ENCODE results near the gene GPR87. TPM values are rescaled to one million over a fixed set of nuclear protein-coding genes. Genes with fewer than 3 reads are reported as not detected.

GPR87 gene
- total and polyA plus RNA-seq, 2 experiments from 2014 or later, result 7.0 to 11.0 TPM

GRCh38 chr3:151282921-151283320, 33.7 kb downstream of the GPR87 start:
- DNase-seq (ENCODE audit: low spot score), result peak; percentile 52
- H3K4me2 ChIP-seq, result no peak overlapping the region
- no peaks in the 10 kb centered on the region for H4K20me1 ChIP-seq (ENCODE audit: insufficient read depth, poor library complexity, severe bottlenecking)
- no peaks in the 10 kb centered on the region for H3K9me3 ChIP-seq (ENCODE audit: low read depth)
- H3K9me2 ChIP-seq (replicated peaks; ENCODE audit: insufficient read depth), result no peaks in the 10 kb centered on the region
- no peak overlapping the region for H2AFZ ChIP-seq
- 3% methylated on average over 1 of the region's 1 CpG for WGBS (ENCODE audit: low lambda C conversion rate, missing lambda C conversion rate)
- no peaks in the 10 kb centered on the region for H3K4me1 ChIP-seq (ENCODE audit: insufficient read depth)
- TF ChIP-seq EZH2phosphoT487 (IDR thresholded peaks at IDR 0.05; ENCODE audit: low read depth, severe bottlenecking, unreplicated experiment), result no peak
- TF ChIP-seq EZH2 (IDR thresholded peaks at IDR 0.05; ENCODE audit: borderline replicate concordance), result no peak
- peak; percentile 73 for TF ChIP-seq CTCF (IDR thresholded peaks at IDR 0.05; ENCODE audit: poor library complexity)
- no peak overlapping the region for H3K4me3 ChIP-seq
- no peaks in the 10 kb centered on the region for H3K27me3 ChIP-seq
- H3K36me3 ChIP-seq (replicated peaks; ENCODE audit: insufficient read depth, low read depth), result no peaks in the 10 kb centered on the region
- H3K79me2 ChIP-seq, result no peaks in the 10 kb centered on the region
- H3K27ac ChIP-seq, result no peak overlapping the region

DNA sequence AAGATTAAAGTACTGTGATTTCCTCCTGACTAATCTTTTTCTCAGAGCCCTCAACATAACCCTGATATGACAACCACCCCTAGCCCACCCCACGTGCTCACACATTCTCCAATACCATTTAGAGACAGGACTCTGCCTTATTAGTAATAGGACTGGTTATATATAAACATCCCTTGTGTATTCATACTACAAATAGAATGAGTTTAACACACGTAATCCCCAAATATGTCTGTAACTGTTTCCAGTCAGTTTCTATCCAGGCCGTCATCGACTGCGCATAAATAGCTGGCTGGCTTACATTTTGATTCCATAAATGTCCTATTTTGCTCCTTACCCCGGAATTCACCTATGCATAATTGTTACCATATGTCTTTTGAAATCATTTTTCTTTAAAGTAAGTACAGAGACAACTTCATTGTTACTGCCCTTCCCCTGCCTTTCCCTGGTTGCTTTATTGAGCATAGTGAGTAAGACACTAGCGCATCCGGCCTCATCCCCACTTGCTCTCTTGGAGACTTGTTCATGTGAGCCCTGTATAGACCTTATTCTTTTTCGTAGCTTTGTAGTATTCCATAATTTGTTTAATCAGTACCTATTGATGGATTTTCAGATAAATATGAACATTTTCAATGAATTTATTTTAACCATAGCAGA, 34.8 kb downstream of the GPR87 start:
- H2AFZ ChIP-seq, result no peak overlapping the region
- H3K27me3 ChIP-seq, result no peaks in the 10 kb centered on the region
- no peak for DNase-seq (ENCODE audit: low spot score)
- no peaks in the 10 kb centered on the region for H3K36me3 ChIP-seq (replicated peaks; ENCODE audit: insufficient read depth, low read depth)
- no peaks in the 10 kb centered on the region for H3K4me1 ChIP-seq (ENCODE audit: insufficient read depth)
- no peak overlapping the region for H3K4me2 ChIP-seq
- H3K4me3 ChIP-seq, result no peak overlapping the region
- H3K9me3 ChIP-seq (ENCODE audit: low read depth), result no peaks in the 10 kb centered on the region
- no peaks in the 10 kb centered on the region for H4K20me1 ChIP-seq (ENCODE audit: insufficient read depth, poor library complexity, severe bottlenecking)
- no peaks in the 10 kb centered on the region for H3K79me2 ChIP-seq
- H3K9me2 ChIP-seq (replicated peaks; ENCODE audit: insufficient read depth), result no peaks in the 10 kb centered on the region
- WGBS (ENCODE audit: low lambda C conversion rate, missing lambda C conversion rate), result 60% methylated on average over 9 of the region's 9 CpGs
- peak overlapping the region; percentile 13 for H3K27ac ChIP-seq
- TF ChIP-seq CTCF (IDR thresholded peaks at IDR 0.05; ENCODE audit: poor library complexity), result no peak
- TF ChIP-seq EZH2phosphoT487 (IDR thresholded peaks at IDR 0.05; ENCODE audit: low read depth, severe bottlenecking, unreplicated experiment), result no peak
- no peak for TF ChIP-seq EZH2 (IDR thresholded peaks at IDR 0.05; ENCODE audit: borderline replicate concordance)

GRCh38 chr3:151278230-151278629, 38.4 kb downstream of the GPR87 start, which contains the start of gene P2RY14:
TSS of gene P2RY14 (minus strand) at chr3:151278542. CDS start at chr3:151214316, 64,226 bp downstream.
- TF ChIP-seq EZH2phosphoT487 (IDR thresholded peaks at IDR 0.05; ENCODE audit: low read depth, severe bottlenecking, unreplicated experiment) (no peak), EZH2 (IDR thresholded peaks at IDR 0.05; ENCODE audit: borderline replicate concordance) (no peak), CTCF (IDR thresholded peaks at IDR 0.05; ENCODE audit: poor library complexity) (no peak)
- no peaks in the 10 kb centered on the region for H3K9me2 ChIP-seq (replicated peaks; ENCODE audit: insufficient read depth)

More at GRCh38 chr3:151278230-151278629, 38.4 kb downstream of the GPR87 start, which contains the start of gene P2RY14:
- H3K4me2 ChIP-seq, result no peak within 1 kb of the TSS
- no peaks in the 10 kb centered on the region for H3K9me3 ChIP-seq (ENCODE audit: low read depth)
- DNase-seq (ENCODE audit: low spot score), result no peak
- 68% methylated on average over 4 of the region's 4 CpGs for WGBS (ENCODE audit: low lambda C conversion rate, missing lambda C conversion rate)
- H2AFZ ChIP-seq, result no peak within 1 kb of the TSS
- H3K27ac ChIP-seq, result no peak within 1 kb of the TSS
- H4K20me1 ChIP-seq (ENCODE audit: insufficient read depth, poor library complexity, severe bottlenecking), result no peaks in the 10 kb centered on the region
- no peaks in the 10 kb centered on the region for H3K36me3 ChIP-seq (replicated peaks; ENCODE audit: insufficient read depth, low read depth)
- no peaks in the 10 kb centered on the region for H3K79me2 ChIP-seq
- no peaks in the 10 kb centered on the region for H3K4me1 ChIP-seq (ENCODE audit: insufficient read depth)
- H3K4me3 ChIP-seq, result no peak within 1 kb of the TSS
- no peaks in the 10 kb centered on the region for H3K27me3 ChIP-seq
